ENCODE measurements around the gene C1orf53. TPM values are rescaled to one million over a fixed set of nuclear protein-coding genes. Genes with fewer than 3 reads are reported as not detected.
A peak's percentile ranks its signal among the peaks of the same experiment; 100 is the strongest.

C1orf53 gene
- total and polyA plus RNA-seq, 2 donors (not counting 1 experiment from before 2014, with no cell fraction given) = 0.24 TPM; not detected in 1

GRCh38 chr1:197912739-197913494, 10.5 kb downstream of the C1orf53 start:
- H2AFZ ChIP-seq (ENCODE audit: insufficient read depth, low read depth, low read length, poor library complexity, severe bottlenecking) = peak overlapping the region; percentile 23
- CTCF ChIA-PET = interaction anchor here (2.7 to 3.1 kb wide), 2 partner anchors 9 to 11 kb away, joined by 11 to 13 read pairs; no protein-coding TSS in a partner anchor
- peak overlapping the region in 1 of 5 experiments; percentile 27 for H3K4me3 ChIP-seq (ENCODE audit: control extremely low read depth in 1 of 5, extremely low read depth in 1 of 5, insufficient read depth in 1 of 5, low read depth in 2 of 5, low read length in 4 of 5)
- peaks cover 0 to 71% (median 5%) of the 10 kb centered on the region in 3 donors for H3K9me3 ChIP-seq (ENCODE audit: control extremely low read depth in 1 of 3, control insufficient read depth in 2 of 3, insufficient read depth in 1 of 3, low read length in 2 of 3)
- H3K27me3 ChIP-seq (replicated peaks in 1 of 4; ENCODE audit: control extremely low read depth in 1 of 4, control insufficient read depth in 3 of 4, insufficient read depth in 4 of 4, low read length in 3 of 4) = peaks cover 2 to 100% (median 94%) of the 10 kb centered on the region in 4 experiments
- peak; percentile 32 for TF ChIP-seq EZH2 (IDR thresholded peaks at IDR 0.05; ENCODE audit: borderline replicate concordance, insufficient read depth, low read depth, low read length, poor library complexity, severe bottlenecking)
- TF ChIP-seq CTCF (IDR thresholded peaks at IDR 0.05) = no peak
- 8% methylated on average over 31 of the region's 32 CpGs for WGBS (ENCODE audit: insufficient coverage)
- H3K27ac Mint-ChIP-seq = peak overlapping the region; percentile 27
- no peaks in the 10 kb centered on the region for H4K20me1 ChIP-seq (ENCODE audit: control insufficient read depth, insufficient read depth, low read length, poor library complexity, severe bottlenecking)
- H3K9ac ChIP-seq (ENCODE audit: low read length) = peak overlapping the region; percentile 10
- H3K4me2 ChIP-seq (replicated peaks; ENCODE audit: low read depth, low read length, poor library complexity, severe bottlenecking) = peak overlapping the region; percentile 62
- POLR2A ChIA-PET = no interaction called here
- DNase-seq (peak; percentile 52), ATAC-seq (ENCODE audit: low read depth) (no peak)
- no peaks in the 10 kb centered on the region for H3K9me3 Mint-ChIP-seq (ENCODE audit: insufficient read depth)
- H3K4me1 ChIP-seq (ENCODE audit: control insufficient read depth in 2 of 2, insufficient read depth in 2 of 2, low read length in 2 of 2) = peaks cover 81 to 91% of the 10 kb centered on the region in 2 donors
- peaks cover 86% of the 10 kb centered on the region for H3K27me3 Mint-ChIP-seq
- H3K79me2 ChIP-seq (ENCODE audit: control insufficient read depth, insufficient read depth, low read length) = no peaks in the 10 kb centered on the region
- no peak overlapping the region for H3K27ac ChIP-seq (ENCODE audit: low read length in 2 of 2)
- H3K4me3 Mint-ChIP-seq = peak overlapping the region; percentile 84
- H3K4me1 Mint-ChIP-seq = peaks cover 78% of the 10 kb centered on the region
- H3K36me3 ChIP-seq (replicated peaks in 1 of 2; ENCODE audit: control extremely low read depth in 1 of 2, control insufficient read depth in 1 of 2, extremely low read depth in 1 of 2, insufficient read depth in 2 of 2, low read length in 1 of 2) = no peaks in the 10 kb centered on the region
- intact Hi-C loops (cut with micrococcal nuclease) = no loop called here

All from B cell (primary cell).